Thyroid gland (tissue), 4 donors: ENCODE measurements around the gene NOL12. TPM values are rescaled to one million over a fixed set of nuclear protein-coding genes. Genes with fewer than 3 reads are reported as not detected.

ENCODE experiments used
- DNase-seq, 2 donors: peaks; one replicate each; pipeline ENCODE4 v3.0.0-alpha.2; 2019
- H3K27ac ChIP-seq, 3 donors: fragments of 200-600 bp; sonication (generic); 1 replicate in 2 of 3; 2 replicates in 1 of 3; pipeline ENCODE4 v1.5.1; 2016 to 2019; ENCODE audit warnings: mild to moderate bottlenecking in 1 of 3, moderate library complexity in 1 of 3
- H3K27me3 ChIP-seq: fragments of 200-600 bp; sonication (generic); one replicate; pipeline ENCODE4 v1.5.1; 2019
- H3K36me3 ChIP-seq, 2 donors: fragments of 200-600 bp; sonication (generic); one replicate each; pipeline ENCODE4 v1.5.1; 2016 to 2019
- H3K4me1 ChIP-seq, 2 donors: fragments of 200-600 bp; sonication (generic); one replicate each; pipeline ENCODE4 v1.5.1; 2017 to 2019
- H3K4me3 ChIP-seq, 3 donors: fragments of 200-600 bp; sonication (generic); replicated peaks in 1 of 3; 1 replicate in 2 of 3; 2 replicates in 1 of 3; pipeline ENCODE4 v1.5.1; 2016; ENCODE audit warnings: mild to moderate bottlenecking in 1 of 3
- H3K9me3 ChIP-seq: fragments of 200-600 bp; sonication (generic); one replicate; pipeline ENCODE4 v1.5.1; 2017
- POLR2A ChIP-seq, 2 donors: fragments of 450-650 bp; IDR thresholded peaks; one replicate each; pipeline ENCODE4 v1.6.1; 2017; ENCODE audit warnings: antibody characterized with exemption in 2 of 2, mild to moderate bottlenecking in 2 of 2, moderate library complexity in 1 of 2
- WGBS, 2 donors: methylation state at CpG; one replicate each; pipeline ENCODE4 v1.1.5; 2017; 5-methylcytosine and 5-hydroxymethylcytosine counted together
- intact Hi-C: fragments of 100-400 bp; cut with DNase I; formaldehyde crosslinking; loops from one replicate; pipeline ENCODE4 v1.15.1; 2023
- total RNA-seq, 4 donors: library from RNA; depleted of rRNA; stranded (reverse); fragments of >200 nt; gene quantifications; one replicate each; pipeline ENCODE4 v1.2.3, GENCODE V29; 2016
- TF ChIP-seq, protein P1 (sequence below), 6 experiments: fragments of 200-600 bp in 3 of 6; fragments of 450-650 bp in 3 of 6; sonication (generic) in 3 of 6; IDR thresholded peaks; one replicate each; pipeline ENCODE4 v1.5.1; 2016 to 2019; ENCODE audit warnings: antibody characterized with exemption in 6 of 6, mild to moderate bottlenecking in 2 of 6, inconsistent platforms in 1 of 6, moderate library complexity in 1 of 6

The NOL12 gene
- total RNA-seq, 4 donors from 2014 or later = 18.7 to 52.6 (median 47.6) TPM

DNA sequence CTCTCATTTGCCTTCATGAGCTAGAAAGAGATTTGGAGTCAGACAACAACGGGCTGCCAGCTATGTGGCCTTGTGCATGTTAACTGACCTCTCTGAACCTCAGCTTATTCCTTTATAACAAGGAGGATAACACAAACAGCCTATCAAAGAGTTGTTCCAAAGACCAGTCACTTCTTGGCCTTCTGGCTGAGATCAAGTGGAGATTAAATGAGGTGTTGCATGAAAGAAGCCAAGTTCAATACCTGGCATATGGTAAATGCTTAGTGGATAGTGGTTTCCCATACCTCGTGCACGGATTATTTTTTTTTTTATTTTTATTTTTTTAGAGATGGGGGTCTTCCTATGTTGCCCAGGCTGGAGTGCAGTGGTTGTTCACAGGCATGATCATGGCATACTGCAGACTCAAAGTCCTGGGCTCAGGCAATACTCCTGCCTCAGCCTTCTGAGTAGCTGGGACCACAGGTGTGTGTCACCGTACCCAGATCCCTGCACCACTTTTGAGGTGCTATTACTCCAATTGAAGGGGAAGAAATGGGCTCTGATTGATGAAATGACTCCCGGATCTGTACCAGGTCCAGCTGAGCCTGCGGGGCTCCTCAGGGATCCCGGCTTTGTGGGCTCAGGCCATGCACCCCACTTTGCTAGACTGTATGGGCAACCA lies 5.8 kb upstream of the NOL12 start:
- Histone ChIP-seq H3K4me1 (peaks cover 17 to 29% of the 10 kb centered on the region in 2 donors), H3K27ac (no peak overlapping the region), H3K9me3 (no peaks in the 10 kb centered on the region), H3K27me3 (no peaks in the 10 kb centered on the region), H3K36me3 (no peaks in the 10 kb centered on the region), H3K4me3 (no peak overlapping the region)
- TF ChIP-seq, protein P1, sequence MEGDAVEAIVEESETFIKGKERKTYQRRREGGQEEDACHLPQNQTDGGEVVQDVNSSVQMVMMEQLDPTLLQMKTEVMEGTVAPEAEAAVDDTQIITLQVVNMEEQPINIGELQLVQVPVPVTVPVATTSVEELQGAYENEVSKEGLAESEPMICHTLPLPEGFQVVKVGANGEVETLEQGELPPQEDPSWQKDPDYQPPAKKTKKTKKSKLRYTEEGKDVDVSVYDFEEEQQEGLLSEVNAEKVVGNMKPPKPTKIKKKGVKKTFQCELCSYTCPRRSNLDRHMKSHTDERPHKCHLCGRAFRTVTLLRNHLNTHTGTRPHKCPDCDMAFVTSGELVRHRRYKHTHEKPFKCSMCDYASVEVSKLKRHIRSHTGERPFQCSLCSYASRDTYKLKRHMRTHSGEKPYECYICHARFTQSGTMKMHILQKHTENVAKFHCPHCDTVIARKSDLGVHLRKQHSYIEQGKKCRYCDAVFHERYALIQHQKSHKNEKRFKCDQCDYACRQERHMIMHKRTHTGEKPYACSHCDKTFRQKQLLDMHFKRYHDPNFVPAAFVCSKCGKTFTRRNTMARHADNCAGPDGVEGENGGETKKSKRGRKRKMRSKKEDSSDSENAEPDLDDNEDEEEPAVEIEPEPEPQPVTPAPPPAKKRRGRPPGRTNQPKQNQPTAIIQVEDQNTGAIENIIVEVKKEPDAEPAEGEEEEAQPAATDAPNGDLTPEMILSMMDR (IDR thresholded peaks at IDR 0.05) = no peak
- no peak for TF ChIP-seq POLR2A (IDR thresholded peaks at IDR 0.05)
- WGBS, 2 donors = 82 to 88% methylated on average over 4 to 7 of the region's 7 CpGs
- no peak for DNase-seq
- intact Hi-C loops = no loop called here

DNA sequence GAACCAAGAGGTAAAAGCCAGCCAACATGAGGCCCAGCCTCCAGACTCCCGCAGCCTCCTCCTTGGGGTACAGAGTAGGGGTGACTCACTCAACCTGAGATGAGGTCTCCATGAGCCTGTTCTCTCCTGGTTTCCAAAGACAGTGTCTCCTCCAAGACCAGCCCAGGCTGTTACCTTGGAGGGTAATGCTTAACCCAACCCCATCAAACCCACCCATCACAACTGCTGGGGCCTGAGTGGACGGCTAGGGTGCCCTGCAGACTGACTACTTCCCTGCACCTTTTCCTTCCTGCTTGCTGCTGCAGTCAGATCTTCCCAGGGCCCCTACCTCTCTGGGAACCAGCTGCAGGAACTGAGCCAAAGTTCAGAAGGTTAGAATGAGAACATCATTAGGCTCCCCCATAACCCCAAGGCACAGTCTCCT lies 5.1 kb upstream of the NOL12 start:
- TF ChIP-seq, protein P1 (IDR thresholded peaks at IDR 0.05) = no peak
- no peak for TF ChIP-seq POLR2A (IDR thresholded peaks at IDR 0.05)
- no peaks in the 10 kb centered on the region for H3K9me3 ChIP-seq
- no peak for DNase-seq
- H3K27ac ChIP-seq = no peak overlapping the region
- WGBS, 2 donors = 64 to 66% methylated on average over 1 to 2 of the region's 2 CpGs
- H3K36me3 ChIP-seq = no peaks in the 10 kb centered on the region
- H3K27me3 ChIP-seq = no peaks in the 10 kb centered on the region
- H3K4me3 ChIP-seq = no peak overlapping the region
- intact Hi-C loops = no loop called here
- peaks cover 12 to 27% of the 10 kb centered on the region in 2 donors for H3K4me1 ChIP-seq

DNA sequence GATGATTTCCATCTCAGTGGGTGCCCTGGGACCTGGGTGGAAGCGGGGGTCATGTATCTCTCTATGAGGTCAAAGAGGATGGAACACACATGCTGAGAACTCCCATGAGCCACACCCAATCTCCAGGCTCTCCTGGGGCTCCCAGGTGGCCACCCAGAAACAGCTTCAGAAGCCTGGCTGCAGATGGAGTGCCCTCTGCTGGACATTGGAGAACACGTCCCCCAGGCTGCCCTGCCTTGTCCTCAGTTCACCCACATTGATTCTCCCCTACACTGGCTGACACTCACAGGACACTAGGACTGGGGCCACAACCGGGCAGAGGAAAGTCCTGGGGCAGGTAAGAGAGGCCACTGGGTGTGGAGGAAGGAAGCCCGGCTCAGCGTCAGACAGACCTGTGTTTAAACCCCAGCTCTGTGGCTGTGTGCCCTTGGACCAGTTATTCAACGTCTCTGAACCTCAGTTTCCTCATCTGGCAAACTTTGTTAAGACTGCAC lies 4.5 kb upstream of the NOL12 start:
- H3K4me3 ChIP-seq = no peak overlapping the region
- peaks cover 7 to 21% of the 10 kb centered on the region in 2 donors for H3K4me1 ChIP-seq
- peak; percentile 74 to 78 for DNase-seq
- intact Hi-C loops = no loop called here
- no peaks in the 10 kb centered on the region for H3K36me3 ChIP-seq
- 29 to 30% methylated on average over 5 to 6 of the region's 6 CpGs for WGBS, 2 donors
- no peaks in the 10 kb centered on the region for H3K27me3 ChIP-seq
- TF ChIP-seq, protein P1 (IDR thresholded peaks at IDR 0.05) = peak; percentile 56 to 92 (median 76)
- TF ChIP-seq POLR2A (IDR thresholded peaks at IDR 0.05) = no peak
- H3K9me3 ChIP-seq = no peaks in the 10 kb centered on the region
- H3K27ac ChIP-seq = no peak overlapping the region

DNA sequence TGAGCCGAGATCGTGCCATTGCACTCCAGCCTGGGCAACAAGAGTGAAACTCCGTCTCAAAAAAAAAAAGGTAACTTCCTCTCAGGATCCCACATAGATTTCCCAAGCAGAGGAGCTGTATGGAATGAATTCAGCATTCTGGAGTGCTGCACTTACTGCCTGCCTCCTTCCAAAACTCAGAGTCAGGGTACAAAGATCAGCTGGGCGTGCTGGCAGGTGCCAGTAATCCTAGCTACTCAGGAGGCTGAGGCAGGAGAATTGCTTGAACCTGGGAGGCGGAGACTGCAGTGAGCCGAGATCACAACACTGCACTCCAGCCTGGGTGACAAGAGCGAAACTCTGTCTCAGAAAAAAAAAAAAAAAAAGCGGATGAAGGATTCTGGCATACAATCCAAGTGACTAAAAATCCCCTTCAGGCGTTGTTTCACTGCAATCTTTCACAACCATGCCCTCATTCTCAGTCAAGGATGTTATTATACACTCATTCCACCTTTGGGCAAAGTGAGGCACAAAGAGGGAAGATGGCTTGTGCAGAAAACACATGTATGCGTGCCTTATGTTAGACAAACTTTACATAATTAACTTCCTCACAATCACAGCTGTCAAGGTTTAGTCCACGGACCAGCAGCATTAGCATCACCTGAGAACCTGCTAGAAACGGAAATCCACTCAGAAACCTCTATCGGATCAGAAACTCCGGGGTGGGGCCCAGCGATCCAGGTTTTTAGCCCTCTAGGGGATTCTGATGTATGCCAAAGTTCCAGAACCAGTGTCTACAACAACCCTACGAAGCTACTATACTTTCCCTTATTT lies 1.1 kb upstream of the NOL12 start:
- H3K4me1 ChIP-seq = peaks cover 13 to 16% of the 10 kb centered on the region in 2 donors
- DNase-seq = no peak
- no peak for TF ChIP-seq POLR2A (IDR thresholded peaks at IDR 0.05)
- TF ChIP-seq, protein P1 (IDR thresholded peaks at IDR 0.05) = no peak
- H3K9me3 ChIP-seq = no peaks in the 10 kb centered on the region
- intact Hi-C loops = loop anchor here (5.0 kb wide), 1 partner anchor 43 kb away; no protein-coding TSS in a partner anchor
- no peaks in the 10 kb centered on the region for H3K27me3 ChIP-seq
- no peak overlapping the region for H3K4me3 ChIP-seq
- 80 to 81% methylated on average over 16 of the region's 16 CpGs for WGBS, 2 donors
- no peak overlapping the region for H3K27ac ChIP-seq
- H3K36me3 ChIP-seq = peaks cover 4 to 6% of the 10 kb centered on the region in 2 donors
